Activated CD8-positive, alpha-beta memory T cell treated with anti-CD3 and anti-CD28 coated beads, Interleukin-2, amount 50 U/mL, for 1 hour (primary cell): ENCODE results near the gene GRAMD1A.
A peak's percentile ranks its signal among the peaks of the same experiment; 100 is the strongest.

Experiments used
- DNase-seq: peaks from one replicate; pipeline ENCODE4 v3.0.0-alpha.2; 2020; ENCODE audit errors: extremely low read depth

The GRAMD1A gene

DNA sequence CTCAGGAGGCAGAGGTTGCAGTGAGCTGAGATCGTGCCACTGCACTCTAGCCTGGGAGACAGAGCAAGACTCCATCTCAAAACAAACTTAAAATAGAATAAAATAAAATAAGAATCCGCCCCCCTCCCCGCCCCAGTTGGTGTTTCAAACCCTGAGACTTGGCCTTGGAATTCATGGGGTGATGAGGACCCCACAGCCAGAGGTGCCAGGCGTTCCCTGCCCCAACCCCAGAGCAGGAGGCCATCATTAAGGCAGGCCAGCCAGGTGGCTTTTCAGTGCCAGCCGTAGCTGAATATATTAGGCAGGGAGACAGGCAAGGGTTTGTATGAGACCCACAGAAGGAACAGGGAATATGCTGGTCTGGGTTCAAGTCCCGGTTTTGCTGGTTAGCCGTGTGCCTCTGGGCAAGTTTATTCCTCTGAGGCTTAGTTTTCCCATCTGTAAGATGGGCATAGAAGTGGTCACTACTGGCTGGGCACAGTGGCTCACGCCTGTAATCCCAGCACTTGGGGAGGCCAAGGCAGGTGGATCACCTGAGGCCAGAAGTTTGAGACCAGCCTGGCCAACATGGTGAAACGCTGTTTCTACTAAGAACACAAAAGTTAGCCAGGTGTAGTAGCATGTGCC lies 53.7 kb downstream of the GRAMD1A start:
- DNase-seq: no peak

DNA sequence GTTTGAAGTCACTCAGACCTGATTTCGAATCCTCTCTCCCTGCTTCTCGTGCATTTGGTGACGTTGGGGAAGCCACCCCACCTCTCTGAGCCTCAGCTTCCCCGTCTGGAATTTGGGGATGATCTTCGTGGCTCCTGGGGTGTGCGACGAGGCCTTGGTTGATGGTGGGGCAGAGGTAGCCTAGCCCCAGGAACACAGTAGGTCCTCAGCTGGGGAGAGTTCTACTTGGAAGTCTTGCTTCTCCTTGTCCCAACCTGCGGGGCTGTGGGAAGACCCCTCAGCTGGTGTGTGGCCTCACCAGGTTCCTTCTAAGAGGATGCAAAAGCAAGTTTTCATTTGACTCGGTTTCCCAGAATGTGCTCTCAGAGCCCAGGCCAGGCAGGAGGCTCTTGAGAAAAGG lies 54.5 kb downstream of the GRAMD1A start:
- DNase-seq: no peak

GRCh38 chr19:35055715-35056179 lies 55.6 kb downstream of the GRAMD1A start:
- no peak for DNase-seq

- no peak for DNase-seq
Observed at GRCh38 chr19:35056513-35057063, 56.5 kb downstream of the GRAMD1A start.

DNA sequence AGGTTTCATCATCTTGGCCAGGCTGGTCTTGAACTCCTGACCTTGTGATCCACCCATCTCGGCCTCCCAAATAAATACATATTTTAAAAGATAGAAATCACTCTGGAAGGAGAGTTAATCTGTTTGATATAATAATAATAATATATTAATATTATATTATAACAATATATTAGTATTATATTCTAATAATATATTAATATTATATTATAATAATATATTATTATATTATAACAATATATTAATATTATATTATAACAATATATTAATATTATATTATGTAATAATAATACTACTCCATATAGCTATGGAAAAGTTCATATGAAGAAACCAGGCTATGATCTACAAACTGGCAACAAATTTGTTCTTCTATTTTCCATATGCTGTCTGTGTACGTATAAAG lies 58.2 kb downstream of the GRAMD1A start:
- DNase-seq: no peak

GRCh38 chr19:35059006-35059798 lies 59.1 kb downstream of the GRAMD1A start:
- no peak for DNase-seq

- no peak for DNase-seq
Observed at GRCh38 chr19:35059799-35060091, 59.6 kb downstream of the GRAMD1A start.

DNA sequence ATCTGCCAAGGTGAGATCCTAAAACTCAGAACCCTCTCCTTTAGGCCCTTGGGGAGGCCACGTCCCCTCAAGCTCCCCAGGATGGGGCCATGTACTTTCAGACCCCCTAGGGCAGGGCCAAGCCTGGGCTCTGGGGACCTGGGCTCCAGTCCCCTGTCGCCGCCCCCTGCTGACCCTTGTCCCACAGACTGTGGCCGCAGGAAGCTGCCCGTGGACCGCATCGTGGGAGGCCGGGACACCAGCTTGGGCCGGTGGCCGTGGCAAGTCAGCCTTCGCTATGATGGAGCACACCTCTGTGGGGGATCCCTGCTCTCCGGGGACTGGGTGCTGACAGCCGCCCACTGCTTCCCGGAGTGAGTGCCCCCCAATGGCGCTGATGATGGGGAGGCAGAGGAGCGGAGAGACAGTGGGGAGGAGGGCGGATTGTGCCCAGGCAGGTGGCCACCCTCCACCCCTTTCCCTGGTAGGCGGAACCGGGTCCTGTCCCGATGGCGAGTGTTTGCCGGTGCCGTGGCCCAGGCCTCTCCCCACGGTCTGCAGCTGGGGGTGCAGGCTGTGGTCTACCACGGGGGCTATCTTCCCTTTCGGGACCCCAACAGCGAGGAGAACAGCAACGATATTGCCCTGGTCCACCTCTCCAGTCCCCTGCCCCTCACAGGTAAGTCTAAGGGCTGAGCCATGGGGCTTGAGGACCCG lies 60.2 kb downstream of the GRAMD1A start:
- no peak for DNase-seq

GRCh38 chr19:35061583-35062373 lies 61.7 kb downstream of the GRAMD1A start:
- no peak for DNase-seq

- no peak for DNase-seq
Observed at GRCh38 chr19:35062942-35063341, 62.8 kb downstream of the GRAMD1A start.

GRCh38 chr19:35063940-35064818 lies 64.1 kb downstream of the GRAMD1A start:
- DNase-seq: no peak

DNA sequence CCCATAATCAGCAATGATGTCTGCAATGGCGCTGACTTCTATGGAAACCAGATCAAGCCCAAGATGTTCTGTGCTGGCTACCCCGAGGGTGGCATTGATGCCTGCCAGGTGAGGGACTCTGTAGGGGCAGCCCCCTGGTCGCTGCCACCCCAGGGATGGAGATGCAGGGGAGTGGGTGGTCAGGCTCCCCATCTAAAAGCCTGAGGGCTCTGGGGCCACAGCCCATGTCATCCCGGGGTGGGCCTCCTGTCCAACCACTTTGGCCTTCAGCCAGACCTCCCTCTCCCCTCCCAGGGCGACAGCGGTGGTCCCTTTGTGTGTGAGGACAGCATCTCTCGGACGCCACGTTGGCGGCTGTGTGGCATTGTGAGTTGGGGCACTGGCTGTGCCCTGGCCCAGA lies 65.5 kb downstream of the GRAMD1A start:
- DNase-seq: no peak

- DNase-seq: no peak
Observed at GRCh38 chr19:35066121-35066520, 66.0 kb downstream of the GRAMD1A start.

- peak; percentile 73 for DNase-seq
Observed at GRCh38 chr19:35066691-35067563, 66.8 kb downstream of the GRAMD1A start.

- no peak for DNase-seq
Observed at GRCh38 chr19:35068941-35069634, 69.0 kb downstream of the GRAMD1A start.

GRCh38 chr19:35069696-35070095 lies 69.6 kb downstream of the GRAMD1A start:
- DNase-seq: no peak

DNA sequence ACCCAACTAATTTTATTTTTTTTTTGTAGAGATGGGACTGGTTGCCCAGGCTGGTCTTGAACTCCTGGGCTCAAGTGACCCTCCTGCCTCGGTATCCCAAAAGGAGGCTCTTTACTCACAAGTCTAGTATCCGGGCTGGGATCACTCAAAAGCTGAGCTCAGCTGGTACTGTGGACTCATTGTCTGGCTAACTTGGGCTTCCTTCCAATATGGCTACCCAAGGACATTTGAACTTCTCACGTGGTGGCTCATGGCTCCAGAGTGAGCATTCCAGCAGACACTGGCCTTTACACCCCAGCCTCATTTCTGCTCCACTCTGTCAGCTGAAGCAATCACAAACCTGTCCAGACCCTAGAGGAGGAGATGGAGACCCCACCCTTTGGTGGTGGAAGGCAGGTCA lies 70.3 kb downstream of the GRAMD1A start:
- no peak for DNase-seq

DNA sequence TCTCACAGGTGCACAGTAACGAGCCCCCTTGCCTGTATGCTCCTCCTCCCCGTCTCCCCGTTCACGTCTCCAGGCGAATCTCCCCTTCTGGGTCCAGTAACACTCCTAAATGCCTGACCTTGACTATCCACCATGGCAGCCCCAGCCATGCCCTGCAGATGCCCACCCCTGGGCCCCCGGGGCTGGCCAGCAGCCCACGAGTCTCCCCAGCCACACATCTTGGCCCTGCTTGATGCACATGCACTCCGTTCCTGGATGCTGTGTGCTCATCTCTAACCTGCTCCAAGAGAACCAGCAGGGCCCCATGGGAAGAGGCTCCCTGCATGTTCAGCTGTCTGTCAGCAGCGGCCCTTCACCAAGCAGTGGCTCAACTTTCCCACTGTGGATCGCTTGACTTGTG lies 73.4 kb downstream of the GRAMD1A start:
- DNase-seq: no peak

DNA sequence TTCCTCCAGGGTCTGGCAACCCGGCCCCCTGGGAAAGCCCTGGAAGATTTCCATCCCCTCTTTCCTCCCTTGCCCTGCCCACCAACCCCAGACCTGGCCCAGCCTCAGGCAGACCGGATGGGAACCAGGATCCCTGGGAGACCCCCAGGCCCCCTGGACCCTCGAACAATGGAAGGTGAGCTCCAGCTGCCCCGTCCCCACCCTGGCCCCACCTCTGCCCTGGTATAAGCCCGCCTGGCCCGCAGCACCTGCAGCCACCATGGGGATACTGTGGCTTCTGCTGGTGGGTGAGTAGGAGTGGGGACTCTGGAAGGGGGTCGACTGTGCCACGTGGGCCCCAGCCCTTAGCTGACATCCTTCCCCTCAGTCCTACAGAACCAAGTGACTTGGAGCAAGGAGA lies 73.8 kb downstream of the GRAMD1A start:
- DNase-seq: no peak
